GM19043 (cell line): Measurements from ENCODE around the gene ADCY3.

Experiments
- ATAC-seq: cut with Tn5 transposase; IDR thresholded peaks from one replicate; pipeline ENCODE4 v1.9.1; 2021; ENCODE audit warnings: low read depth; ENCODE audit not compliant: unreplicated experiment

The ADCY3 gene

GRCh38 chr2:24833821-24834732 lies 86.0 kb downstream of the ADCY3 start:
- ATAC-seq = no peak

- no peak for ATAC-seq
These were observed 86.9 kb downstream of the ADCY3 start for GRCh38 chr2:24832931-24833701.

GRCh38 chr2:24832521-24832920 lies 87.5 kb downstream of the ADCY3 start:
- no peak for ATAC-seq

GRCh38 chr2:24832073-24832461 lies 88.0 kb downstream of the ADCY3 start:
- no peak for ATAC-seq

GRCh38 chr2:24831221-24832072 lies 88.6 kb downstream of the ADCY3 start:
- no peak for ATAC-seq

GRCh38 chr2:24830786-24831185 lies 89.3 kb downstream of the ADCY3 start:
- ATAC-seq = no peak

GRCh38 chr2:24830351-24830750 lies 89.7 kb downstream of the ADCY3 start:
- ATAC-seq = no peak

GRCh38 chr2:24828238-24828996 lies 91.6 kb downstream of the ADCY3 start:
- ATAC-seq = no peak

GRCh38 chr2:24827321-24828237 lies 92.5 kb downstream of the ADCY3 start:
- ATAC-seq = peak; percentile 83

GRCh38 chr2:24826773-24827145 lies 93.3 kb downstream of the ADCY3 start:
- no peak for ATAC-seq

GRCh38 chr2:24825883-24826772 lies 93.9 kb downstream of the ADCY3 start:
- ATAC-seq = no peak

- ATAC-seq = no peak
These were observed 94.8 kb downstream of the ADCY3 start for GRCh38 chr2:24824966-24825882.

GRCh38 chr2:24824071-24824588 lies 95.9 kb downstream of the ADCY3 start:
- no peak for ATAC-seq

GRCh38 chr2:24822049-24822706 lies 97.9 kb downstream of the ADCY3 start:
- ATAC-seq = no peak

GRCh38 chr2:24821433-24821891 lies 98.6 kb downstream of the ADCY3 start:
- no peak for ATAC-seq
